Measurements from ENCODE around the gene PAPPA. TPM values are rescaled to one million over a fixed set of nuclear protein-coding genes. Genes with fewer than 3 reads are reported as not detected.

Gene PAPPA
- total RNA-seq, 1 donor from 2014 or later: 0.15 TPM

GRCh38 chr9:116409129-116409528 is 255.5 kb downstream of the PAPPA start:
- Histone ChIP-seq H3K27ac (no peak overlapping the region), H3K9me3 (ENCODE audit: low read depth) (no peaks in the 10 kb centered on the region), H3K4me2 (no peak overlapping the region), H3K27me3 (no peaks in the 10 kb centered on the region), H2AFZ (replicated peaks) (no peak overlapping the region), H4K20me1 (ENCODE audit: low read depth) (no peaks in the 10 kb centered on the region), H3F3A (ENCODE audit: low read depth) (no peaks in the 10 kb centered on the region), H3K4me3 (no peak overlapping the region), H3K9ac (no peak overlapping the region), H3K4me1 (no peaks in the 10 kb centered on the region), H3K79me2 (ENCODE audit: low read depth) (no peaks in the 10 kb centered on the region), H3K36me3 (no peaks in the 10 kb centered on the region)
- Mint-ChIP-seq H3K27ac (no peak overlapping the region), H3K4me1 (peaks cover 4% of the 10 kb centered on the region), H3K27me3 (ENCODE audit: insufficient read depth, low read depth) (no peaks in the 10 kb centered on the region), H3K9me3 (no peaks in the 10 kb centered on the region), H3K36me3 (no peaks in the 10 kb centered on the region), H3K4me3 (no peak overlapping the region)
- DNase-seq (ENCODE audit: low spot score): no peak
- TF ChIP-seq EZH2phosphoT487 (IDR thresholded peaks at IDR 0.05) (no peak), CTCF (IDR thresholded peaks at IDR 0.05) (no peak), EZH2 (IDR thresholded peaks at IDR 0.05) (no peak)

GRCh38 chr9:116409638-116410037 is 256.0 kb downstream of the PAPPA start:
- no peak for TF ChIP-seq CTCF (IDR thresholded peaks at IDR 0.05)
- no peak for TF ChIP-seq EZH2phosphoT487 (IDR thresholded peaks at IDR 0.05)
- no peak for TF ChIP-seq EZH2 (IDR thresholded peaks at IDR 0.05)
- no peaks in the 10 kb centered on the region for H3K4me1 ChIP-seq
- Mint-ChIP-seq H3K9me3 (no peaks in the 10 kb centered on the region), H3K27me3 (ENCODE audit: insufficient read depth, low read depth) (no peaks in the 10 kb centered on the region), H3K4me1 (peaks cover 4% of the 10 kb centered on the region), H3K36me3 (no peaks in the 10 kb centered on the region), H3K4me3 (no peak overlapping the region), H3K27ac (no peak overlapping the region)
- DNase-seq (ENCODE audit: low spot score): no peak
- no peaks in the 10 kb centered on the region for H3K9me3 ChIP-seq (ENCODE audit: low read depth)
- no peak overlapping the region for H3K9ac ChIP-seq
- no peaks in the 10 kb centered on the region for H3K36me3 ChIP-seq
- no peak overlapping the region for H2AFZ ChIP-seq (replicated peaks)
- H3K79me2 ChIP-seq (ENCODE audit: low read depth): no peaks in the 10 kb centered on the region
- no peaks in the 10 kb centered on the region for H4K20me1 ChIP-seq (ENCODE audit: low read depth)
- no peak overlapping the region for H3K4me2 ChIP-seq
- H3K27me3 ChIP-seq: no peaks in the 10 kb centered on the region
- H3F3A ChIP-seq (ENCODE audit: low read depth): no peaks in the 10 kb centered on the region
- no peak overlapping the region for H3K4me3 ChIP-seq
- no peak overlapping the region for H3K27ac ChIP-seq

GRCh38 chr9:116411506-116411905 is 257.9 kb downstream of the PAPPA start:
- Histone ChIP-seq H4K20me1 (ENCODE audit: low read depth) (no peaks in the 10 kb centered on the region), H3K27ac (no peak overlapping the region), H2AFZ (replicated peaks) (no peak overlapping the region), H3K4me2 (no peak overlapping the region), H3F3A (ENCODE audit: low read depth) (no peaks in the 10 kb centered on the region), H3K79me2 (ENCODE audit: low read depth) (no peaks in the 10 kb centered on the region), H3K9me3 (ENCODE audit: low read depth) (no peaks in the 10 kb centered on the region), H3K4me3 (no peak overlapping the region), H3K27me3 (no peaks in the 10 kb centered on the region), H3K36me3 (no peaks in the 10 kb centered on the region), H3K4me1 (no peaks in the 10 kb centered on the region), H3K9ac (no peak overlapping the region)
- no peak overlapping the region for H3K27ac Mint-ChIP-seq
- peaks cover 4% of the 10 kb centered on the region for H3K4me1 Mint-ChIP-seq
- no peaks in the 10 kb centered on the region for H3K27me3 Mint-ChIP-seq (ENCODE audit: insufficient read depth, low read depth)
- no peak for TF ChIP-seq EZH2 (IDR thresholded peaks at IDR 0.05)
- no peak for TF ChIP-seq CTCF (IDR thresholded peaks at IDR 0.05)
- no peak for TF ChIP-seq EZH2phosphoT487 (IDR thresholded peaks at IDR 0.05)
- DNase-seq (ENCODE audit: low spot score): no peak
- H3K4me3 Mint-ChIP-seq: no peak overlapping the region
- H3K36me3 Mint-ChIP-seq: no peaks in the 10 kb centered on the region
- H3K9me3 Mint-ChIP-seq: no peaks in the 10 kb centered on the region

Data from neural progenitor cell (in vitro differentiated cells).